KG1 (cell line): ENCODE results near the gene C14orf39.
"Not testable (repeated sequence)": the region's sequence is repeated elsewhere in the genome, so short reads cannot be mapped to it uniquely, and the experiment has no call there.

Experiments used
- DNase-seq: peaks from one replicate; lab custom pipeline; 2025; lab: John Stamatoyannopoulos, UW

Gene C14orf39

GRCh38 chr14:60488175-60488574, 2.3 kb upstream of the C14orf39 start:
- no peak for DNase-seq

DNA sequence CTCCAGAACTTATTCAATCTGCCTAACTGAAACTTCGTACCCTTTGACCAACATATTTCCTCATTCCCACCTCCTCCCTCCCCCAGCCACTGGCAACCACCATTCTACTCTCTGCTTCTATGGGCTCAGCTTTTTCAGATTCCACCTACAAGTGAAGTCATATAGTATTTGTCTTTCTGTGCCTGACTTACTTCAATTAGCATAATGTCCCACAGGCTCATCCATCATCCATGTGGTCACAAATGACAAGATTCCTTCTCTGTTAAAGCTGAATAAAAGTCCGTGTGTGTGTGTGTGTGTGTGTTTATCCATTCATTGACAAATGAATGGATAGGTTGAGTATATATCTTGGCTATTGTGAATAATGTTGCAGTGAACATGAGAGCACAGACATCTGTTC, 1.3 kb upstream of the C14orf39 start:
- no peak for DNase-seq

DNA sequence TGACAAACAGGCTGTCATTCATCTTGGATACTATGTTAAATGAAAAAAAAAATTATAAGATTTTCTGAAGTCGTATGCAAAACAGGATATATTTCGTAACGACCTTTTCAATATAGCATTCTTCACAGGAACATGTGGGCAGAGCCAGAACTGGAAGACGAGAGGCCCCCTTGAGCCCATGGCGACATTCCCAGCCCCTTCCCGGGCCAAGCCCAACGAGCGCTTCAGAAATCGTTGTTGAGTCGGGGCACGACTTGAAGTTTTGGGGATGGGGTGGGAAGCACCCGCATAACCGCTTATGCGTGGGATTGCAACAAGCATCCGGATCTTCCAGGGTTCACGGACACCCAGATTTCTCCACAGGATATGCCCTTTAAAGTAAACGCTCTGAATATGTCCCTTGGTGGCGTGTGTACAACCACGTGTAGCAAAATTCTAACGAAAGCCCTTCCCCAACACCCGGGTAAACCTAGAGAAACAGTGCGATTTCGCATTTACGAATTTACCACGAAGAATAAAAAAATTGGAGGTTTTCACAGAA, 736 bp downstream of the C14orf39 start:
- no peak for DNase-seq

- no peak for DNase-seq
These were observed 3.1 kb downstream of the C14orf39 start for GRCh38 chr14:60482743-60483142.

- DNase-seq: not testable (repeated sequence)
These were observed 5.6 kb downstream of the C14orf39 start for GRCh38 chr14:60480248-60480647.

DNA sequence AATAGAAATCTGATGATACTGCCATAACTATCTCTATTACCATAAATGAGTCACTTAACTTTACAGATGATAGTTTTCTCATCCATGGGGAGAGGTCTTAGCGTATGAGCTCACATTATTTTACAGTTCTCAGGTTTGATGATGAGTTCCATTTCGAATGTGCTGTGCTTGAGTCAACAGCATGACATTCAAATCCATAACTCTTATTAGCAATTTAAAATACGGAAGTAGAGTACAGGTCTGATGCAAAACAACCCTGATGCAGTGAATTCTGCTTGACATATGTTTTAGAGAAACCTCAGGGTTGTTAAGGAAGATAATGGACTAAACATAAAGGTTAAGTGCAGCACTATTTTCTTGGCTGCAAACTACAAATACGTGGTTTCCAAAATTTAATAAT, 30.0 kb downstream of the C14orf39 start:
- DNase-seq: no peak

GRCh38 chr14:60430276-60430675, 55.6 kb downstream of the C14orf39 start:
- no peak for DNase-seq

DNA sequence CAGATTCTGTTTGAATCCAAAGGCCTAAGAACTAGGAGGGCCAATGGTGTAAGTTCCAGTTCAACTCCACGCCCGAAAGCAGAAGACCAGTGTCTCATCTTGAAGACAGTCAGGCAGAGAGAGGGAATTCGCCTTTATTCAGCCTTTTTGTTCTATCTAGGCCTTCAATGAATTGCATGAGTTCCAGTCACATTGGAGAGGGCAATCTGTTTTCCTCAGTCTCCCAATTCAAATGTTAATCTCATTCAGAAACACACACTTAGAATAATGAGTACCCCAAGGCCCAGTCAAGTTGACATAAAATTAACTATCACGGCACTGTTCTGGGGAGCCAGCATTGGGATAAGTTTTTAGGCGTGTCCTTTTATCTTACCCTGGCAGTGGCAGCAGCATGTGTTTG, 65.8 kb downstream of the C14orf39 start:
- DNase-seq: no peak

- DNase-seq: not testable (repeated sequence)
These were observed 88.3 kb downstream of the C14orf39 start for GRCh38 chr14:60397550-60397949.

GRCh38 chr14:60396718-60397343, 89.0 kb downstream of the C14orf39 start:
- DNase-seq: no peak
